ENCODE results near the gene FGF12.

- TF ChIP-seq POLR2AphosphoS5 (IDR thresholded peaks at IDR 0.05) (no peak), CTCF (IDR thresholded peaks at IDR 0.05) (no peak)
Observed at GRCh38 chr3:192187485-192188051, 539.8 kb downstream of the FGF12 start.
